KMS-11 (cell line): ENCODE measurements around the gene RALGDS.

ENCODE experiments used
- H2AFZ ChIP-seq: fragments of 200-600 bp; sonication (generic); 2 replicates; pipeline ENCODE4 v1.6.1; 2016; ENCODE audit warnings: antibody characterized with exemption, mixed run types, low read depth
- H3K27ac ChIP-seq: fragments of 200-600 bp; sonication (generic); 2 replicates; pipeline ENCODE4 v1.6.1; 2016; ENCODE audit warnings: mild to moderate bottlenecking, mixed run types
- H3K27me3 ChIP-seq: fragments of 200-600 bp; sonication (generic); 2 replicates; pipeline ENCODE4 v1.6.1; 2017; ENCODE audit warnings: mild to moderate bottlenecking, low read depth, mixed run types, moderate library complexity; ENCODE audit not compliant: insufficient read depth
- H3K36me3 ChIP-seq: fragments of 200-600 bp; sonication (generic); 2 replicates; pipeline ENCODE4 v1.6.1; 2017; ENCODE audit warnings: mild to moderate bottlenecking, mixed run types; ENCODE audit not compliant: insufficient read depth
- H3K4me1 ChIP-seq: fragments of 200-600 bp; sonication (generic); 2 replicates; pipeline ENCODE4 v1.6.1; 2016; ENCODE audit warnings: mild to moderate bottlenecking, low read depth, mixed run types; ENCODE audit not compliant: poor library complexity, severe bottlenecking
- H3K4me2 ChIP-seq: fragments of 200-600 bp; sonication (generic); 2 replicates; pipeline ENCODE4 v1.7.0; 2016; ENCODE audit warnings: mild to moderate bottlenecking, mixed run types
- H3K4me3 ChIP-seq: fragments of 200-600 bp; sonication (generic); IDR thresholded peaks from 2 replicates; pipeline ENCODE4 v1.6.1; 2017; ENCODE audit warnings: low read depth, low read length, mixed read lengths; ENCODE audit not compliant: insufficient read depth
- H3K79me2 ChIP-seq: fragments of 200-600 bp; sonication (generic); 2 replicates; pipeline ENCODE4 v1.6.1; 2016; ENCODE audit warnings: low read depth, mixed run types; ENCODE audit not compliant: insufficient read depth
- H3K9ac ChIP-seq: fragments of 200-600 bp; sonication (generic); 2 replicates; pipeline ENCODE4 v1.6.1; 2016; ENCODE audit warnings: mild to moderate bottlenecking, mixed run types
- H4K20me1 ChIP-seq: fragments of 200-600 bp; sonication (generic); 2 replicates; pipeline ENCODE4 v1.6.1; 2016; ENCODE audit warnings: mild to moderate bottlenecking, mixed run types; ENCODE audit not compliant: insufficient read depth
- CTCF ChIP-seq: fragments of 200-600 bp; sonication (generic); conservative IDR thresholded peaks from 2 replicates; pipeline ENCODE4 v1.6.1; 2017; ENCODE audit warnings: low read depth, mild to moderate bottlenecking, antibody characterized with exemption, low read length, moderate library complexity, mixed read lengths

The RALGDS gene

GRCh38 chr9:133090752-133091385 is 30.2 kb downstream of the RALGDS start:
- Histone ChIP-seq H3K4me3 (no peak overlapping the region), H3K4me1 (no peaks in the 10 kb centered on the region), H3K27me3 (peaks cover 6% of the 10 kb centered on the region; the same call in 1 of the 2 replicates), H3K36me3 (no peaks in the 10 kb centered on the region), H3K9ac (no peak overlapping the region), H4K20me1 (no peaks in the 10 kb centered on the region), H3K4me2 (no peak overlapping the region), H2AFZ (no peak overlapping the region), H3K27ac (no peak overlapping the region), H3K79me2 (no peaks in the 10 kb centered on the region)
- no peak for TF ChIP-seq CTCF

- H2AFZ ChIP-seq: no peak overlapping the region
- H3K4me1 ChIP-seq: no peaks in the 10 kb centered on the region
- TF ChIP-seq CTCF: no peak
- H4K20me1 ChIP-seq: no peaks in the 10 kb centered on the region
- peaks cover 6% of the 10 kb centered on the region; the same call in 1 of the 2 replicates for H3K27me3 ChIP-seq
- no peaks in the 10 kb centered on the region for H3K79me2 ChIP-seq
- H3K9ac ChIP-seq: no peak overlapping the region
- no peaks in the 10 kb centered on the region for H3K36me3 ChIP-seq
- H3K27ac ChIP-seq: no peak overlapping the region
- H3K4me2 ChIP-seq: no peak overlapping the region
- no peak overlapping the region for H3K4me3 ChIP-seq
Observed at GRCh38 chr9:133090187-133090586, 30.9 kb downstream of the RALGDS start.

- H3K4me2 ChIP-seq: no peak overlapping the region
- H4K20me1 ChIP-seq: no peaks in the 10 kb centered on the region
- H3K4me3 ChIP-seq: no peak overlapping the region
- H3K79me2 ChIP-seq: no peaks in the 10 kb centered on the region
- H3K27me3 ChIP-seq: peaks cover 6% of the 10 kb centered on the region; the same call in 1 of the 2 replicates
- no peaks in the 10 kb centered on the region for H3K4me1 ChIP-seq
- H2AFZ ChIP-seq: no peak overlapping the region
- H3K27ac ChIP-seq: no peak overlapping the region
- no peaks in the 10 kb centered on the region for H3K36me3 ChIP-seq
- TF ChIP-seq CTCF: no peak
- no peak overlapping the region for H3K9ac ChIP-seq
Observed at GRCh38 chr9:133089271-133089671, 31.8 kb downstream of the RALGDS start.

DNA sequence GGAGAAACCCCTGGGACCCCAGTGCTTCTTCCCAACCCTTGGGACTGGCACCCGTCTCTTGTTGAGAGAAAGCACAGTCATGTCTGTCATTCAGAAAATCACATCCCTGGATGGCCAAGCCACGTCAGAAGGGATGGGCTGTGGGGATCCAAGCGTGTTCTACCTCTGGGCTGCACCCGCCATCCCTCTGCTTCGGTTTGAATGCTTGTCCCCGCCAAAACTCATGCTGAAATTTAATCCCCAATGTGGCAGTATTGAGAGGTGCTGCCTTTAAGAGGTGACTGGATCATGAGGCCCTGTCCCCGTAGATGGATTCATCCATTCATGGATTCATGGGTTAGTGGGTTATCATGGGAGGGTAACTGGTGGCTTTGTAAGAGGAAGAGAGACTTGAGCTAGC is 32.3 kb downstream of the RALGDS start:
- Histone ChIP-seq H3K4me2 (no peak overlapping the region), H3K4me1 (no peaks in the 10 kb centered on the region)

More for the DNA sequence above, 32.3 kb downstream of the RALGDS start:
- H2AFZ ChIP-seq: no peak overlapping the region
- no peaks in the 10 kb centered on the region for H3K36me3 ChIP-seq
- H4K20me1 ChIP-seq: no peaks in the 10 kb centered on the region
- TF ChIP-seq CTCF: no peak
- H3K79me2 ChIP-seq: no peaks in the 10 kb centered on the region
- H3K27ac ChIP-seq: no peak overlapping the region
- H3K4me3 ChIP-seq: no peak overlapping the region
- no peak overlapping the region for H3K9ac ChIP-seq
- H3K27me3 ChIP-seq: peaks cover 6% of the 10 kb centered on the region; the same call in 1 of the 2 replicates
